ENCODE results near the gene CDYL.

DNA sequence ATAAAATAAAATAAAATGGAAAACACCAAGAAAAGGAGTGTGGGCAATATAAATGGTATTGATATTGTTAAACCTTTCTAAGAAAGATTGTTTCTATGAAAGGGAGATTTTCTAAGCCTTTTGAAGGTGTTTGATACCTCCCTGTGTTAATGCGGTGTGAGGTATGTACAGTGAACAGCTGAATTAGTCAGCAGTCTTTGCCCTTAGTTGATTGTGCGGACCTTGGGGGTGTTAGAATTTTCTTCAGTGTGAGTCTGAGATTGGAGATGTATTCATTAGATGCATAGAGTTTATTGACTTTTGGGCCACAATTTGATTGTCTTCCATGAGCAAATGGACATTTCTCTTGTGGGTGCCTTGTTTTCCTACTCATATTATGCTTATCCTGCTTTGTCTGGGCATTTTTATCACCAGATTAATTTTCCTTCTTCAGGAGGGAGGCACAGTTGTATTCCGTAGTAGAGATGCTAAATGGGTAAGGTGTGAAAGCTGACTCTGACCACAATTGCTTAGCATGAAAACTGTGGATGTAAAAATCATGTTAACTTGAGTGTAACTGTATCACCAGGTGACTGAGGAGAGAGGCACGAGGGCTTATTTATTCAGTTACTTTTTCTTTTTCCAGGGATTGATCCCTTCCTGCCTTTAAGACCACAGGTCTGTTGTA is 42.2 kb downstream of the CDYL start:
- TF ChIP-seq POLR2AphosphoS5 (IDR thresholded peaks at IDR 0.05) (no peak), CTCF (IDR thresholded peaks at IDR 0.05) (no peak)
